CD4-positive, alpha-beta T cell (primary cell): ENCODE measurements around the gene BBS1. TPM values are rescaled to one million over a fixed set of nuclear protein-coding genes. Genes with fewer than 3 reads are reported as not detected.

Source experiments
- ATAC-seq: fragments of 200-7000 bp; cut with Tn5 transposase; one replicate; pipeline ENCODE4 v1.10.0; 2022; ENCODE audit warnings: mild to moderate bottlenecking; ENCODE audit not compliant: poor library complexity
- CTCF ChIA-PET: fragments of 350-600 bp; sonication (Branson Sonifier 250); formaldehyde crosslinking; loops from one replicate; lab custom pipeline; 2021; ENCODE audit warnings: antibody characterized with exemption, inconsistent platforms; lab: Charles Lee
- POLR2A ChIA-PET: fragments of 350-600 bp; sonication (Branson Sonifier 250); formaldehyde crosslinking; loops from one replicate; lab custom pipeline; 2021; ENCODE audit warnings: antibody characterized with exemption, inconsistent platforms; lab: Charles Lee
- DNase-seq, 14 experiments: peaks; one replicate each; pipeline ENCODE4 v3.0.0-alpha.2; 2013 to 2020; ENCODE audit warnings: mixed read lengths in 2 of 14
- H3K27ac ChIP-seq, 2 donors: one replicate each; pipeline versions ENCODE4 v1.5.1 to v1.7.0; 2013; ENCODE audit warnings: low read length in 2 of 2, low read depth in 1 of 2, mild to moderate bottlenecking in 1 of 2
- H3K27me3 ChIP-seq, 2 experiments: 1 replicate in 1 of 2; 2 replicates in 1 of 2; pipeline versions ENCODE4 v1.6.1 to v1.7.0; 2013; ENCODE audit warnings: low read length in 2 of 2, control low read depth in 1 of 2, mild to moderate bottlenecking in 1 of 2, moderate library complexity in 1 of 2; ENCODE audit not compliant: insufficient read depth in 2 of 2, control insufficient read depth in 1 of 2
- H3K36me3 ChIP-seq: one replicate; pipeline ENCODE4 v1.6.1; 2013; ENCODE audit warnings: low read length, control low read depth; ENCODE audit not compliant: insufficient read depth
- H3K4me1 ChIP-seq: one replicate; pipeline ENCODE4 v1.6.1; 2013; ENCODE audit warnings: low read length, control low read depth; ENCODE audit not compliant: insufficient read depth
- H3K4me3 ChIP-seq: one replicate; pipeline ENCODE4 v1.5.1; 2013; ENCODE audit warnings: mild to moderate bottlenecking, low read length, moderate library complexity
- H3K9me3 ChIP-seq, 2 experiments: 1 replicate in 1 of 2; 2 replicates in 1 of 2; pipeline versions ENCODE4 v1.6.1 to v1.7.0; 2013; ENCODE audit warnings: low read length in 2 of 2, mild to moderate bottlenecking in 2 of 2, control low read depth in 1 of 2, moderate library complexity in 1 of 2; ENCODE audit not compliant: control insufficient read depth in 1 of 2, insufficient read depth in 1 of 2
- H3K27ac Mint-ChIP-seq: one replicate; pipeline ENCODE4 v1.8.0; 2020; ENCODE audit warnings: mixed read lengths
- H3K27me3 Mint-ChIP-seq: one replicate; pipeline ENCODE4 v1.8.0; 2021; ENCODE audit warnings: mixed read lengths
- H3K36me3 Mint-ChIP-seq: one replicate; pipeline ENCODE4 v1.8.0; 2021; ENCODE audit warnings: low read depth, mixed read lengths
- H3K4me1 Mint-ChIP-seq: one replicate; pipeline ENCODE4 v1.8.0; 2021; ENCODE audit warnings: low read depth, mixed read lengths
- H3K4me3 Mint-ChIP-seq: one replicate; pipeline ENCODE4 v1.8.0; 2020; ENCODE audit warnings: mild to moderate bottlenecking, mixed read lengths
- H3K9me3 Mint-ChIP-seq: one replicate; pipeline ENCODE4 v1.8.0; 2020; ENCODE audit warnings: mixed read lengths
- CTCF ChIP-seq: fragments of 200-600 bp; IDR thresholded peaks from one replicate; pipeline ENCODE4 v1.8.0; 2022; ENCODE audit warnings: antibody characterized with exemption, mild to moderate bottlenecking
- intact Hi-C, 2 experiments: fragments of 100-400 bp; cut with DNase I in 1 of 2; cut with micrococcal nuclease in 1 of 2; formaldehyde crosslinking; loops; one replicate each; pipeline versions ENCODE4 v1.15.1 to v1.9.0; 2023 to 2025; cut with DNase I, micrococcal nuclease
- total RNA-seq, 174 experiments: library from RNA in 2 of 174; stranded (reverse) in 2 of 174; gene quantifications; one replicate each; pipeline ENCODE4 v1.2.3 and lab custom pipeline; 2021 to 2026

BBS1 gene
- total RNA-seq, 2 experiments from 2014 or later: 11.7 to 11.9 TPM

DNA sequence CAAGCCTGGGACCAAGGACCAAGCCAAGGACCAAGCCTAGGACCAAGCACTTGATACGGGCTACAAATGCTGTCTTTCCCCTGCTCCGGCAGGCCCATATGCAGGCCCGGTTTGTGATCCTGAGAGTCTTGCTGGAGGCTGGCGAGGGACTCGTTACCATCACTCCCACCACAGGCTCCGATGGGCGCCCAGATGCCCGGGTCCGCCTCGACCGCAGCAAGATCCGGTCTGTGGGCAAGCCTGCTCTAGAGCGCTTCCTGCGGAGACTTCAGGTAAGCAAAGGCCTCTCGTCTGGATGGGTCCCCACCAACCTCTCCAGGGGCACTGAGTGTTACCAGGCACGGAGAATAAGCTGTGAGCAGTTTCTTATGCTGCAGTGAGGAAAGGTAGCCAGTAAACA lies 13.2 kb upstream of the BBS1 start:
- peaks cover 44% of the 10 kb centered on the region for H3K36me3 ChIP-seq
- DNase-seq (no peak), ATAC-seq (no peak)
- TF ChIP-seq CTCF: no peak
- no peak overlapping the region for H3K4me3 Mint-ChIP-seq
- peaks cover 48% of the 10 kb centered on the region for H3K36me3 Mint-ChIP-seq
- ChIA-PET CTCF (no interaction called here), POLR2A (no interaction called here)
- H3K27me3 Mint-ChIP-seq: no peaks in the 10 kb centered on the region
- no peak overlapping the region for H3K27ac ChIP-seq
- H3K4me1 Mint-ChIP-seq: no peaks in the 10 kb centered on the region
- no peaks in the 10 kb centered on the region for H3K9me3 ChIP-seq
- no peaks in the 10 kb centered on the region for H3K9me3 Mint-ChIP-seq
- no peak overlapping the region for H3K4me3 ChIP-seq
- no peak overlapping the region for H3K27ac Mint-ChIP-seq
- no peaks in the 10 kb centered on the region for H3K4me1 ChIP-seq
- intact Hi-C loops: no loop called here
- H3K27me3 ChIP-seq: no peaks in the 10 kb centered on the region

- TF ChIP-seq CTCF: no peak
- Histone ChIP-seq H3K27ac (no peak overlapping the region), H3K27me3 (no peaks in the 10 kb centered on the region), H3K36me3 (peaks cover 33% of the 10 kb centered on the region), H3K9me3 (no peaks in the 10 kb centered on the region), H3K4me1 (no peaks in the 10 kb centered on the region), H3K4me3 (no peak overlapping the region)
- Mint-ChIP-seq H3K27ac (no peak overlapping the region), H3K36me3 (peaks cover 41% of the 10 kb centered on the region), H3K4me3 (no peak overlapping the region), H3K4me1 (no peaks in the 10 kb centered on the region), H3K9me3 (no peaks in the 10 kb centered on the region), H3K27me3 (no peaks in the 10 kb centered on the region)
- ChIA-PET CTCF (no interaction called here), POLR2A (no interaction called here)
- intact Hi-C loops: no loop called here
- DNase-seq (no peak), ATAC-seq (no peak)
These were observed 11.9 kb upstream of the BBS1 start for GRCh38 chr11:66498506-66498905.

GRCh38 chr11:66505276-66505816 lies 5.1 kb upstream of the BBS1 start:
- CTCF ChIA-PET: no interaction called here

More at GRCh38 chr11:66505276-66505816, 5.1 kb upstream of the BBS1 start:
- intact Hi-C loops: no loop called here
- H3K27me3 Mint-ChIP-seq: no peaks in the 10 kb centered on the region
- POLR2A ChIA-PET: no interaction called here
- peaks cover 28% of the 10 kb centered on the region for H3K36me3 Mint-ChIP-seq
- Histone ChIP-seq H3K4me1 (peaks cover 5% of the 10 kb centered on the region), H3K4me3 (no peak overlapping the region), H3K9me3 (no peaks in the 10 kb centered on the region), H3K27ac (no peak overlapping the region), H3K36me3 (peaks cover 23% of the 10 kb centered on the region), H3K27me3 (no peaks in the 10 kb centered on the region)
- peaks cover 3% of the 10 kb centered on the region for H3K4me1 Mint-ChIP-seq
- H3K4me3 Mint-ChIP-seq: no peak overlapping the region
- DNase-seq (no peak), ATAC-seq (no peak)
- no peak overlapping the region for H3K27ac Mint-ChIP-seq
- no peak for TF ChIP-seq CTCF
- H3K9me3 Mint-ChIP-seq: no peaks in the 10 kb centered on the region
